ENCODE results near the gene OSBP2.

OSBP2 gene

DNA sequence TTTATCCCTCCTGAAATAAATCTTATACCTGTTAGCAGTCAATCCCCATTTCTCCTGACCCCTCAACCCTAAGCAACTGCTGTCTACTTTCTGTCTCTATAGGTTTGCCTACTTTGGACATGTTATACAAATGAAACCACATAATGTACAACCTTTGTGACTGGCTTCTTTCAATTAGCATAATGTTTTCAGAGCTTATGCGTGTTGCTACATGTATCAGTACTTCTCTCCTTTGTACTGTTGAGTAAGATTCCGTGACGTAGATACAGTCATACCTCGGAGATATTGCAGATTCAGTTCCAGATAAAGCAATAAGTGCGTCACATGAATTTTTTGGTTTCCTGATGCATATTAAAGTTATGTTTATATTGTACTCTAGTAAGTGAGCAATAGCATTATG, 146.6 kb downstream of the OSBP2 start:
- no peak for DNase-seq (ENCODE audit: low read depth, low spot score)

DNA sequence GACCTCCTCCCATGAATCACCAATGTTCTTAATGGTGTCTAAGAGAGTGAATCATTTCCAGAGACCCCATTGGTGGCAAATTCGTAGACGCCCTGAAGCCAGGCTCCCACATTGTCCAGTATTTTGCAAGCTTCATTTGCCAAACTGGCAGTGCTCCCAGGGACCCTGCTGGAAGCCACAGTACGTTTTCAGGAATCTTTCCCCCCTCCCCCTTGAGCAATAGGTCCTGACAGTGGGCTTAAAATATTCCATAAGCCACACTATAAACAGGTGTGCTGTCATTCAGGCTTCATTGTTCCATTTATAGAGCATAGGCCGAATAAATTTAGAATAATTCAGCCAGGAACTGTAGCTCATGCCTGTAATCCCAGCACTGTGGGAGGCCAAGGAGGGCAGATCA, 148.6 kb downstream of the OSBP2 start:
- no peak for DNase-seq (ENCODE audit: low read depth, low spot score)

DNA sequence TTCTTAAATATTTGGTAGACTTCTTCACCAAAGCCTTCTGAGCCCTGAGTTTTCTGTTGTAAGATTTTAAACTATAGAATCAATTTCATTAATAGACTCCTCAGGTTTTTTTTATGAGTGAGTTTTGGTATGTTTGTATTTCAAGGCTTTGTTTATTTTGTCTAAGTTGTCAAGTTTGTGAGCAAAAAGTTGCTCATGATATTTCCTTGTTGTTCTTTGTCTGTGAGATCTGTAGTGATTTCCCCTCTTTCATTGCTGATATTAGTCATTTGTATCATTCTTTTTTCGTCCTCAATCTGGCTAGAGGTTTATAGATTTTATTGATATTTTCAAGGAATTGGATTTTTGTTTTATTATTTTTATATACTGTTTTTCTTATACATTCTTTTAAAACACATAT, 152.9 kb downstream of the OSBP2 start:
- no peak for DNase-seq (ENCODE audit: low read depth, low spot score)

DNA sequence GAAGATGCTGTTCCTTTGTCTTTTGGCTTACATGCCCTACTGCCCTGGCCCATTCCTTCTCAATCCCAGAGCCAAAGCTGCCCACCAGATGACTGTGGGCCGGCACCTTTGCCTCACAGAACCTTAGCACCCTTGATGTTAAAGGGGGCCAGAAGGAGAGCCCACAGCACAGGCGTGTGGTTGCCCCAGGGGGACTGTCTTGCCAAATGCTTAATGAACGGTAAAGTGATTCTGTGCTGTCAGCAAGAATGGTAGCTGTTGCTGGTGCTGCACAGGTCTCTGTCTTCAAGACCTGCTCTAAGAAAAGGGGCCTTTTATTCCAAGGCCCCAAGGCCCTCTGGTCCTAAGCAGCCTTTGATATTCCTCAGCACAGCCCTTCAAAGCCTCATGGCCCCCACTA, 160.6 kb downstream of the OSBP2 start:
- DNase-seq (ENCODE audit: low read depth, low spot score) = no peak

DNA sequence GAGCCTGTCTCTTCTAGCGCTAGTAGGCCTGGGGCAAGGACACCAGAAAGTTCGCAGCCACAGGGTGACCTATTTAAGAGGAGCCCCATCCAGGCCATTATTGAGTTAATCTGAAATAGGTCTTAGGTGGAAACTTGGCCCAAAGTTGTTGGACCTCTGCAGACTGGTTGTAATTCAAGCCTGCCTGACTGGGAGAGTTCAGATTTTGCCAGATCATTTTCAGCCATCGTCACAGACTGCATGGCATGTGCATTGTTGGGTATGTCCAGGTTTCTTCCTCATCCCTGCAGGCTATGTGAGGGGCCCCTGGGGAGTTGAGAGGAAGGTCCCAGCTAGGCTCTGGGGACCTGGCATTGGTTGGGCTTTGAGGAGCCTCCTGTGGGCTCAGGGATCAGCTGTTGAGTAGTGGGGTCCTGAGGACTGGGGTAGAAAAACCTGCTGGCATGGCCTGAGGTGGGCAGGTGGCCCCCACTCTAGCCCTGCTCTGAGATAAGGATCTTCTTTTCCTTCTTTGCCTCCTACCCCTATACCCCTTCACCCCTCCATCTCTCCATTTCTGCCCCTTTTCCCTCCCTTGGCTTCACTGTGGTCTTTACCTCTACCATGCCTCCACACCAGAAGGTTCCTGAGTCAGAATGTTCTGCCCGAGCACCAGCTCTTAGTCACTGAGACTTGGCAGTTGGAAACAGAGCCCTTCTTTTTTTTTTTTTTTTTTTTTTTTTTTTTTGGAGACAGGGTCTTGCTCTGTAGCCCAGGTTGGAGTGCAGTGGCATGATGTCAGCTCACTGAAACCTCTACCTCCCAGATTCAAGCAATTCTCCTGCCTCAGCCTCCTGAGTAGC, 161.2 kb downstream of the OSBP2 start:
- DNase-seq (ENCODE audit: low read depth, low spot score) = no peak

DNA sequence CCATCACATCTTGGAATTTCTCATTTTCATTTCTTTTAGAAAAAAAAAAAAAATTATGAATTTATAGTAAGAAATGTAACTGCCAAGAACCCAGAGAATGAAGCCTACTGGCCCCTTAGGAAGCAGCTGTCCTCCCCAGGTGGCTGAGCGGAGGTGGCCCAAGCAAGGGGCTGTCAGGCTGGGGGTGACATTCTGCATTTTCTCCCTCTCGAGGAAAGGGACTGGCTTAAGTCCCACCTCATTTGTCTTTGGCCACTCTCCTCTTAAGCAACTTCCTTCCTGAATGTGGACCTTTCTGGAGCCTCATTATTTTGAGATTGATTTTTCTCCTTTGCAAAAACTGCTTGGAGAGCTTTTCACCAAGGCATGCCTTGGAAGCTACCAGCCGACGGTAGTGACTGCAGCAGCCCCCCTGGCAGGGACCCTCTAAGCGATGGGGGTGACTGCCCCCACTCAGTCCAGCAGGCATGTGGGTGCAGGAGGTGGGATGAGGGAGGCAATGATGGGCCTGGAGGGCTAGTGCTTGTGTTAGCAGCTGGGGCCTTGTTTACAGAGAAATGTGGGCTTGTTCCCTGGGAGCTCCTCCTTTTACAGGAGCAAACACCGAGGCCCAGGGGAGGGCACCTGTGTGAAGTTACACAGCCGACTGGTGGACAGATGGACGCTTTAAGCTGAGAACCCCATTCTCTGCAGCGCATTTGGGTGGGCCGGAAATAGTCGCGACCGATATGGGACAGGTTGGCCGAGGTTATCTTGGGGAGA, 162.2 kb downstream of the OSBP2 start:
- no peak for DNase-seq (ENCODE audit: low read depth, low spot score)

DNA sequence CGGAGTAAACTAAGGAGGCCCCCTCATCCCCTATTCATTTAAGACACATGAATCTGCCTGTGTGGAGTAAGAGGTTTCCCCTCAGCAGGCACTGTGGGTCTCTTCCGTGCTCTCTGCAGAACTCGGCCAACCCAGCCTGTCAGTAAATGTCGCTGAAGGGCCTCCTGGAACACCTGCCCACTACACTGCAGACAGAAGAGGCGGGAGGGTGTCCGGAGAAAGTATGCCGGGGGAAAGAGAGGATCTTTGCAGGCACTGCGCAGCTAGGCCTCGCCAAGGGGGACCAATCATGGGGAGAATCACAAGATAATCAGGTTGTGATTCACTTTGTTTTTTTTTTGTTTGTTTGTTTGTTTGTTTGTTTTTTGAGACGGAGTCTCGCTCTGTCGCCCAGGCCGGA, 163.1 kb downstream of the OSBP2 start:
- no peak for DNase-seq (ENCODE audit: low read depth, low spot score)

DNA sequence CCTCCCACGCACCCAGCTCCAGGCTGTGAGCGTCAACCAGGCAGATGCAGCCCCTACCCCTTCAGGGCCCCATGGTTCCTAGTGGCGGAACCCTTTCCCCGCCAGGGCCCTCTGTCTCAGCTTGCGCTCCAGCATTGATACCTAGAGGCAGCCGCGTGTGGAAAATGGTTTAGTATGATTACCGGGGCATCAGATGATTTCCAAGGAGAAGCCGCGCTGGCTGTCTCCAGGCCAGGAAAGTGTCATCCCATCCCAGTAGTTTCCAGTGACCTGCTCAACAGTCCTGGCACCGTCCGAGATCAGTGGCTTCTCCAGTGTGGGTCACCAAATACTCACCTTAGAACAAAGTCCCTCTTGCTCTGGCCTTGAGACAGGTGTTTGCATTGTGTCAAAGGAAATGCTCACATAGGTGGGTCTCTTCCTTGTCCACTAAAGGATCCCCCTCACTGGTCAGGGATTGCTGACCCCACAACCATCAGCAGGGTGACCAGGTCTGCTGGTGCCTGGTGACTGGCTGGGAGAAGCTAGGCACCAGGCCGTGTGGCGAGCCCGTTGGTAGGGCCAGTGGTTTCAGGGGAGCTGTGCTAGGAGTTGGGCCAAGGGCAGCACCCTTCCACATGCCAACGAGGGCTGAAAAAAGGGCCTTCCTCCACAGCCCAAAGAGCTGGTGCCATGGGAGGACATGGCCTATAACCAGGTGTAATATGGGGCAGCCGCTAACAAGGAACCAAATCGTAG, 164.5 kb downstream of the OSBP2 start:
- no peak for DNase-seq (ENCODE audit: low read depth, low spot score)

DNA sequence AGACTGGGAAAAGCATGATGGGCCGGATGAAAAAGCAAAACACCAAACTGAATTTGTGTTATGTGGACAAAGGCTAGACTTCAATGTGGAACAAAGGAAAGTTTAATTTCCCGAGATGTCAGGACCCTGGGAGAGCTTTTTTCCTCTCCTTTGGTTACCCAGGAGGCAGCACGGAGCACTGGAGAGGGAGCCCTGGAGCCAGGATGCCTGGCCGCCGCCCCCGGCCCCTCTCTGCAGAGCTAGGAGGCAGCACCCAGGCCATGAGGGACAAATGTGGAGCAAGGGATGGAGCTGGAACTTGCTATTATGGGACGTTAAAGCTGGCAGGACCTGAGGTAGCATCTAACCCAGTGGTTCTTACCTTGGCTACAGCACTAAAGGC, 165.0 kb downstream of the OSBP2 start:
- no peak for DNase-seq (ENCODE audit: low read depth, low spot score)

DNA sequence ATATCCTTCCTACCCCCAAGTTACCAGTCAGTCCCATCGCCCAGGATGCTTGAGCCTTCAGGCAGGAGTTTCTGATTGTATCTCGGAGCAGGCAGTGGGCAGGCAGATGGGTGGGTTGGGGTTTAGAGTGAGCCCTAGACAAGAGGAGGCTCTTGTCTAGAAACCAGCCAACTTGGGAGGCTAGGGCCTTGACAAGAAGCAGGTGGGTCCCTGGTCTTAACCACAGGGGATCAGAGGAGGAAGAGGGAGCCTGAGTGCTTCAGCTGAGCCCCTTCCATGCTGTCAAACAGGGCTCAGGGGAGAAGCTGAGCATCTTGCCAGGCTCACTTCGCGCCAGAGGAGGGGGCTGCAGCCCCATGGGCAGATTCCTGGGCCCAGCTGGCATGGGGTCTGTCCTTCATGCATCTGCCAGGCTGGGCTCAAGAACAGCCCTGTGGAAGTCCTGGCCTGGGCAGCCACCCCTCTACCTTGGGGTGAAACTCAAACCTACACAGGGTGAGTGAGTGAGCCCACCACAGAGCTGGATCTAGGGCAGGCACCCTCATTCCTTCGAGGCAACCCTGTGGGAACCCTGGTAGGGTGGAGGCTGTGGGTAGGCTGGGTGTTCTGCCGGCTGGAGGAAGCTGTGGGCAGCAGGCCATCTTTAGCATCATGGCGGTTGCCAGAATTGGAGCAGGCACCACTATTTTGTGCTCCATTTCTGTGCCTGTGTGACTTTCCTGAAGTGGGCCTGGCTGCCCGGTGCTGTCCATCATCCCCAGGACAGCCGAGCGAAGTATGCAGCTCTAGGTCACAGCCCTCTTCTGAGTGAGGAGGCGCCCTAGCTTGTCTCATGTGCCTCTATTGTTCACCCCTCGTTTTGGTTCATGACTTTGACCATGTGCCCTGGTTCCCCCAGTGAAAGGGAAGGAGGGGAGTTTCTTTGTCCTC, 165.8 kb downstream of the OSBP2 start:
- no peak for DNase-seq (ENCODE audit: low read depth, low spot score)

DNA sequence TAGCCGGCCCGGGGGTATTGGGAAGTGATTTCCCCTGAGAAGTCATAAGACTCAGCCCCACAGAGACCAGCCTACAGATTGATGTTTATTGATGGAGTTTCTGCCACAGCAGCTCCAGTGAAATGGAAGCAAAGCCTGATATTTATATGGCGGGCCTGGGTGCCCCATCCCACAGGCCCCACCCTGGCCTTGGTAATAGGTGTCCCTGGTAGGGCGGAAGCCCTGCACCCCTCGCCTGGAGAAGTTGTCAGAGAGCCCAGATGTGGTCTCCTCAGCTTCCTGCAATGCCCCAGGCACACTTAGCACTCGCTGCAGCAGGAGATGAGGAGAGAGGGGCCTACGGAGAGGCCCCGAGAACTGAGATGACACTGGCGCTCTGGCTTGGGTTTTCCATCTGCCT, 166.5 kb downstream of the OSBP2 start:
- DNase-seq (ENCODE audit: low read depth, low spot score) = no peak

DNA sequence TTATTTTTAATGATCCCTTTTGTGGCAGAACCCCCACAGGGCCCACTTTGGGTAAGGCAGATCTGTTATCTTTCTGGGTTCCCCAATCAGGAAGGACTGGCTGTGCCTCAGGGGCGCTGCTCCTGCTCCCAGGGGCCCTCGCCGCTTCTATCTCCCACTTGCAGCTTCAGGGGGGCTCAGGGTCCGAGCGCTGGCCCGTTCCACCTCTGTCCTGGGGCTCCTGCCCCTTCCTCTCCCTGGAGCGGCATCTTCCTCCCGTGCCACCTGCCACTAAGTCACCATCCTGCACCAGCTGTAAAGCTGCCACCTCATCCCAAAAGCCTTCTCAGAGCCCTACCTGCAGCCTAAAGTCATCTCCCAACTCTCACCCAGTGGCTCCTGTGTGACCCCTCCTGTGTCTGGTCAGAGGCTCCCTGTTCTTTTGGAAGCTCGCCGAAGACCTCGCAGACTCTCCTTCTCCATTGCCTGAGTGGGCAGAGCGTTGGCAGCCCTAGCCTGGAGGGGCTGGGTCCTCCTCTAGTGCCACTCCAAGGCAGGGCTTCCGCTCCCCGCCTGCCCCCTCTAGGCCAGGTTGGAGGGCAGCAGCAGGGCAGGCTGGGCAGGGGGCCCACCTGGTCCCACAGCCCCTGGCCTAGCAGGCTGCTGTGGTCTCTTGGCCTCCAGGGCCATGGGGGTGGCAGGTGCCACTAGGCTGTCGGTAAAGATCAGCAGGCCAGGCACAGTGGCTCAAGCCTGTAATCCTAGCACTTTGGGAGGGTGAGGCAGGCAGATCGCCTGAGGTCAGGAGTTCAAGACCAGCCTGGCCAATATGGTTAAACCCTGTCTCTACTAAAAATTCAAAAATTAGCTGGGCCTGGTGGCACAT, 167.2 kb downstream of the OSBP2 start:
- no peak for DNase-seq (ENCODE audit: low read depth, low spot score)

DNA sequence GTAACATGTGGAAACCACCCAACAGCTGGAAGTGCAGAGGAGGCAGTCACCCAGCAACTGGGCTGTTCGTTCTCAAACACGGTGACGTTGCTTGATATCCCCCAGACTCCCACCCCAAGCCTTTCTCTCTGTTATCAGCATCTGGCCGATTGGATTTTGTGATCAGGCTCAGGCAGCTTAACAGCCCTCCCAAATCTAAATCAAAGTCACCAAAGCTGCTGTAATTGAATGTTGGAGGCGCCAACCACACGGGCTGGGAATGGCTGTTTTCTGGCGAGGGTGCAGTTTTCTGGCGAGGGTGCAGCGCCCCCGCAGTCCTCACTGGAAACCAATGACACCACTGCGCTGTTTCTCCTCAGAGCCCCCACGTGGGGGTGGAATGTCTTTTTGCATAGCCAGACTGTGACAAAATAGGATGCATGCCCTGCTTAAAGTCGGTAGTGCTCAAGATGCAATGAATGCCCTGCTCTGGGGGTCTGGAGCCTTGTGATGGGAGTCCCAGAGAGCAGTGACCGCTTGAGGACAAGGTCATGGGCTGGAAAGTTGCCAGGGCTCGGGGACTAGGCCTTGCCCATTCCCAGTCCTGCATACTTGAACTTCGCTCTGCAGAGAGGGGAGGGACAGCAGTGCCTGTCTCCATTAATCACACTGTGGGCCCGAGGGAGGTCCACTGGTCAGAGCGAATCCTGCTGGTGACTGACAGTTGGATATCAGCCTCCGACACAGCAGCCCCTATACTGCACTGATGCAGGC, 168.6 kb downstream of the OSBP2 start:
- DNase-seq (ENCODE audit: low read depth, low spot score) = no peak

DNA sequence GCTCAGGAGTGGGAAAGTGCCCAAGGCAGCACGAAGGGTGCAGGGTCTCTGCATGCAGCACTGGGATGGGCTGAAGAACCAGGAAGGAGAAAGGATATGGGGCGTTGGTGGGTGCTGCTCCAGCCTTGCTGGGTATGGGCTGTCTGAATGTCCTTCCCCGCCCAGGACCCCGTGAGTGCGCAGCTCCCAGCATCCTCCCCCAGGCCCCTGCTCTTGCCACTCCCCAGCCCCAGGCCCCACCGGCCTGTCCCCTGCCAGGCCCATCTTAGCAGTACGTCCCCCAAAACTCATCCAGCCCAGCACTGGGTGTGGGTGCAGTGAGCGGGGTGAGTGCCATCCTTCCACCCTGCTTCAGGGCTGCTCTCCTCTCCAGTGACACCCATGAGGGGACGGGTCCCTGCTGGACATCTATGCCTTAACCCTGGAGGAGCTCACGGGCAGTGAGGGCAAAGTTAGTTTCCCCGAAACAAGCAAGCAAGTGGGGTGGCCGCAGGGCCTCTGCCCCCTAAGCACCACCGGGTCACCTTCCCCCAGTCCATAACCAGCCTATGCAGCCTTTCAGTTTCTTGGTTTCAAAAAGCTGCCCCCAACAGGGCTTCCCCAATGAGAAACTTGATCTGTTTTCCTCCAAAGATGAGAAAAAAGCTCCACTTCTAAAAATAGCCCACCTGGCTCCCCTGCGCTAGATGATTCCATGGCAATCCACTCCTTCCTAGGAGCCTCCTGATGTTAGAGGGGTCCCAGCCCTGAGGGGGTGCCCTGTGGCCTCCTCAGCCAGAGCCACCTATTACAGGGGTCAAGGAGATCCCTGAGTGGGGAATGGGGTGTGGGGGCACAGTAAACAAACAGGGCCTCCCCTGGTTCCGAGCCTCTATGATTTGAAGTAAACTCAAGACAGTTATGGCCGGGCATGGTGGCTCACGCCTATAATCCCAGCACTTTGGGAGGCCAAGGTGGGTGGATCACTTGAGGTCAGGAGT, 170.1 kb downstream of the OSBP2 start:
- no peak for DNase-seq (ENCODE audit: low read depth, low spot score)

DNA sequence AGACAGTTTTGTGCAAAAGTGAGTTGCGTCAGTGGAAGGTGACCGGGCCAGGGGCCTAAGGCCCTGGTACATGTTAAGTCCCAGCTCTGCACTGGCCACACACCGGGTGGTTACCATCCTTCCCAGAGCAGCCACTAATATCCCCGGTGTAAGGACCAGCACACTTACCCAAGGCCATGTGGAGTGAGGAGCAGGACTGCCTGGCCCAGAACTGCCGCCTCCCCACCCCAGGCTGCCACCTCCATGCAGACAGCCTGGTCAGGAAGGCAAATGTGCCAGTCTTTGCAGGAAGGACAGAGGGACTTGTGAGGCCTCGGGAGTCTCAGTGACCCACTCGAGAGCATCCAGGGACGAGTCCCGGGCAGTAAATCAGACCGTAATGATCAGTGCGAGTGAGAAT, 171.0 kb downstream of the OSBP2 start:
- DNase-seq (ENCODE audit: low read depth, low spot score) = no peak

DNA sequence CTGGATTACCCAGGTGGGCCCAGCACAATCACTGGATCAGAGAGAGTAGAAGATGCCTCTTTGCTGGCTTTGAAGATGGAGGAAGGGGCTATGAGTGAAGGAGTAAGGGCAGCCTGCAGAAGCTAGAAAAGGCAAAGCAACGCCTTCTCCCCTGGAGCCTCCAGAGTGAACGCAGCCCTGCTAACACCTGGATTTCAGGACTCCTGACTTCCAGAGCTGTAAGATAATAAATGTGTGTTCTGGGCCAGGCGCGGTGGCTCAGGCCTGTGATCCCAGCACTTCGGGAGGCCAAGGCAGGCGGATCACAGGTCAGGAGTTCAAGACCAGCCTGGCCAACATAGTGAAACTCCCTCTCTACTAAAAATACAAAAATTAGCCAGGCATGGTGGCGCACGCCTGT, 171.5 kb downstream of the OSBP2 start:
- no peak for DNase-seq (ENCODE audit: low read depth, low spot score)

DNA sequence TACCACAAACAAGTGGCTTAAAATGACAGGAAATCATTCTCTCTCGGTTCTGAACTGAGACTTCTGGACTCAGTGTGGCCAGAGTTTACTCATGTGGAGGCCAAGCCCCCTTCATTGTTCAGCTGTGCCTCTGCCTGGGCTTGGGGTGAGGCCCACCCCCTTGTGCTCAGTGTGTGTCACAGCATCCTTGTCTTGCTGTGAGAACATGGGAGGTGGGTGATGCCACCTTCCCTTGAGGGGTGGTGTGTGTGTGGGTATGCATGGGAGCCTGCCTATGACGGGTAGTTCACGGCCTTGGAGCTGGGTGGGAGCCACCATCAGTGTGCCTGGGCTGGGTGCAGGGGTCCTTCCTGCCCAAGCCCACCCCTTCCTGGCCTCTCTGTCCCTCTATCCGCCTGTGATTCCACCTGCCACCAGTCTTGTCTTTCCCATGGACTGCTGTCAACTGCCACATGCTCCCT, 172.2 kb downstream of the OSBP2 start:
- DNase-seq (ENCODE audit: low read depth, low spot score) = no peak

Data from smooth muscle cell of the brain vasculature (primary cell).